Activated CD4-positive, alpha-beta memory T cell treated with anti-CD3 and anti-CD28 coated beads for 36 hours (primary cell): ENCODE measurements around the gene MECP2. TPM values are rescaled to one million over a fixed set of nuclear protein-coding genes. Genes with fewer than 3 reads are reported as not detected.
A peak's percentile ranks its signal among the peaks of the same experiment; 100 is the strongest.

Source experiments
- CTCF ChIA-PET: fragments of 350-600 bp; sonication (Branson Sonifier 250); formaldehyde crosslinking; loops from one replicate; lab custom pipeline; 2021; ENCODE audit warnings: antibody characterized with exemption, inconsistent platforms; lab: Charles Lee
- POLR2A ChIA-PET: fragments of 350-600 bp; sonication (Branson Sonifier 250); formaldehyde crosslinking; loops from one replicate; lab custom pipeline; 2021; ENCODE audit warnings: antibody characterized with exemption; lab: Charles Lee
- DNase-seq: peaks from one replicate; pipeline ENCODE4 v3.0.0-alpha.2; 2020
- H3K27ac Mint-ChIP-seq: one replicate; pipeline ENCODE4 v1.8.0; 2021; ENCODE audit warnings: mixed read lengths
- H3K27me3 Mint-ChIP-seq: one replicate; pipeline ENCODE4 v1.8.0; 2021; ENCODE audit warnings: mixed read lengths
- H3K36me3 Mint-ChIP-seq: one replicate; pipeline ENCODE4 v1.8.0; 2021; ENCODE audit warnings: mixed read lengths
- H3K4me1 Mint-ChIP-seq: one replicate; pipeline ENCODE4 v1.8.0; 2021; ENCODE audit warnings: low read depth, mixed read lengths
- H3K4me3 Mint-ChIP-seq: one replicate; pipeline ENCODE4 v1.8.0; 2021; ENCODE audit warnings: mild to moderate bottlenecking, mixed read lengths
- H3K9me3 Mint-ChIP-seq: one replicate; pipeline ENCODE4 v1.8.0; 2021; ENCODE audit warnings: mixed read lengths
- intact Hi-C: fragments of 100-400 bp; cut with micrococcal nuclease; formaldehyde crosslinking; loops from one replicate; pipeline ENCODE4 v1.15.1; 2023
- total RNA-seq, 2 experiments: library from RNA; stranded (reverse); gene quantifications; one replicate each; pipeline ENCODE4 v1.2.3, GENCODE V29; 2021

The MECP2 gene
- total RNA-seq, 2 experiments from 2014 or later, result 50.8 to 51.0 TPM

GRCh38 chrX:154113729-154114128 lies 16.2 kb upstream of the MECP2 start:
- POLR2A ChIA-PET, result no interaction called here
- Mint-ChIP-seq H3K27ac (no peak overlapping the region), H3K36me3 (no peaks in the 10 kb centered on the region), H3K4me1 (peaks cover 9% of the 10 kb centered on the region), H3K27me3 (no peaks in the 10 kb centered on the region), H3K4me3 (no peak overlapping the region), H3K9me3 (no peaks in the 10 kb centered on the region)
- DNase-seq, result no peak
- intact Hi-C loops, result no loop called here
- CTCF ChIA-PET, result no interaction called here

- intact Hi-C loops, result loop anchor here (5.0 to 10.0 kb wide), 4 partner anchors 41 to 279 kb away; partner anchors contain the start of genes ARHGAP4, EMD, HCFC1 and TMEM187
- Mint-ChIP-seq H3K4me1 (peaks cover 53% of the 10 kb centered on the region), H3K4me3 (peak overlapping the region; percentile 75), H3K9me3 (no peaks in the 10 kb centered on the region), H3K27me3 (no peaks in the 10 kb centered on the region), H3K27ac (peak overlapping the region; percentile 77), H3K36me3 (peaks cover 6% of the 10 kb centered on the region)
- POLR2A ChIA-PET, result interaction anchor here (1.5 to 2.1 kb wide), 2 partner anchors 25 to 37 kb away, joined by 4 to 7 read pairs; no protein-coding TSS in a partner anchor
- CTCF ChIA-PET, result interaction anchor here (0.9 to 2.4 kb wide), 2 partner anchors 85 to 210 kb away, joined by 3 to 7 read pairs; no protein-coding TSS in a partner anchor
- no peak for DNase-seq
Observed at GRCh38 chrX:154098551-154098950, 1.0 kb upstream of the MECP2 start.

GRCh38 chrX:154097003-154097588 lies 421 bp downstream of the MECP2 start:
- ChIA-PET POLR2A (interaction anchor here (1.2 to 1.5 kb wide), 3 partner anchors 38 to 126 kb away, joined by 3 to 4 read pairs (median 4); no protein-coding TSS in a partner anchor), CTCF (interaction anchor here (2.0 to 2.4 kb wide), 2 partner anchors 39 to 211 kb away, joined by 6 to 7 read pairs; no protein-coding TSS in a partner anchor)
- peaks cover 6% of the 10 kb centered on the region for H3K36me3 Mint-ChIP-seq
- H3K27me3 Mint-ChIP-seq, result no peaks in the 10 kb centered on the region
- H3K4me1 Mint-ChIP-seq, result peaks cover 63% of the 10 kb centered on the region
- peak overlapping the region; percentile 98 for H3K27ac Mint-ChIP-seq
- intact Hi-C loops, result loop anchor here (1.0 to 10.0 kb wide), 5 partner anchors 39 to 280 kb away; partner anchors contain the start of genes ARHGAP4, EMD, HCFC1 and TMEM187
- H3K4me3 Mint-ChIP-seq, result peak overlapping the region; percentile 98
- H3K9me3 Mint-ChIP-seq, result no peaks in the 10 kb centered on the region
- DNase-seq, result peak; percentile 69

- ChIA-PET CTCF (interaction anchor here (1.0 to 2.4 kb wide), 3 partner anchors 39 to 212 kb away, joined by 3 to 7 read pairs (median 6); no protein-coding TSS in a partner anchor), POLR2A (interaction anchor here (0.7 to 1.5 kb wide), 3 partner anchors 13 to 125 kb away, joined by 3 to 4 read pairs (median 3); no protein-coding TSS in a partner anchor)
- Mint-ChIP-seq H3K27ac (peak overlapping the region; percentile 98), H3K36me3 (peaks cover 6% of the 10 kb centered on the region), H3K4me1 (peaks cover 64% of the 10 kb centered on the region), H3K9me3 (no peaks in the 10 kb centered on the region), H3K4me3 (peak overlapping the region; percentile 98), H3K27me3 (no peaks in the 10 kb centered on the region)
- intact Hi-C loops, result loop anchor here (1.0 to 10.0 kb wide), 5 partner anchors 39 to 281 kb away; partner anchors contain the start of genes ARHGAP4, EMD, HCFC1 and TMEM187
- peak; percentile 39 for DNase-seq
Observed at GRCh38 chrX:154096140-154097002, 1.1 kb downstream of the MECP2 start.

- CTCF ChIA-PET, result interaction anchor here (1.4 to 2.0 kb wide), 2 partner anchors 41 to 81 kb away, joined by 3 to 6 read pairs; no protein-coding TSS in a partner anchor
- Mint-ChIP-seq H3K27me3 (no peaks in the 10 kb centered on the region), H3K4me1 (peaks cover 71% of the 10 kb centered on the region), H3K36me3 (peaks cover 15% of the 10 kb centered on the region), H3K27ac (peak overlapping the region; percentile 71), H3K9me3 (no peaks in the 10 kb centered on the region), H3K4me3 (peak overlapping the region; percentile 98)
- POLR2A ChIA-PET, result no interaction called here
- DNase-seq, result no peak
- intact Hi-C loops, result loop anchor here (5.0 to 10.0 kb wide), 5 partner anchors 38 to 282 kb away; partner anchors contain the start of genes ARHGAP4, EMD, HCFC1 and TMEM187
Observed at GRCh38 chrX:154094833-154095232, 2.7 kb downstream of the MECP2 start.

- Mint-ChIP-seq H3K4me1 (peaks cover 69% of the 10 kb centered on the region), H3K27ac (peak overlapping the region; percentile 64)
Observed at GRCh38 chrX:154093965-154094364, 3.6 kb downstream of the MECP2 start.

GRCh38 chrX:154092371-154092770 lies 5.1 kb downstream of the MECP2 start:
- Mint-ChIP-seq H3K36me3 (peaks cover 25% of the 10 kb centered on the region), H3K4me1 (peaks cover 65% of the 10 kb centered on the region), H3K27me3 (no peaks in the 10 kb centered on the region), H3K27ac (peak overlapping the region; percentile 83), H3K4me3 (peak overlapping the region; percentile 51), H3K9me3 (no peaks in the 10 kb centered on the region)
- DNase-seq, result no peak
- intact Hi-C loops, result loop anchor here (1.0 to 10.0 kb wide), 3 partner anchors 8 to 118 kb away; partner anchors contain the start of genes HCFC1 and TMEM187
- CTCF ChIA-PET, result interaction anchor here (0.8 to 1.7 kb wide), 6 partner anchors 29 to 282 kb away, joined by 3 to 8 read pairs (median 4); partner anchors contain the start of gene FLNA
- POLR2A ChIA-PET, result interaction anchor here (1.3 kb wide), 1 partner anchor 74 kb away, joined by 3 read pairs; no protein-coding TSS in a partner anchor

More at GRCh38 chrX:154093965-154094364, 3.6 kb downstream of the MECP2 start:
- H3K9me3 Mint-ChIP-seq, result no peaks in the 10 kb centered on the region
- no peaks in the 10 kb centered on the region for H3K27me3 Mint-ChIP-seq
- DNase-seq, result no peak
- POLR2A ChIA-PET, result no interaction called here
- intact Hi-C loops, result loop anchor here (5.0 to 10.0 kb wide), 2 partner anchors 72 to 119 kb away; partner anchors contain the start of genes HCFC1 and TMEM187
- peaks cover 19% of the 10 kb centered on the region for H3K36me3 Mint-ChIP-seq
- peak overlapping the region; percentile 98 for H3K4me3 Mint-ChIP-seq
- CTCF ChIA-PET, result no interaction called here

GRCh38 chrX:154091678-154092077 lies 5.8 kb downstream of the MECP2 start:
- H3K27me3 Mint-ChIP-seq, result no peaks in the 10 kb centered on the region
- H3K4me1 Mint-ChIP-seq, result peaks cover 65% of the 10 kb centered on the region
- ChIA-PET CTCF (interaction anchor here (0.5 to 1.7 kb wide), 4 partner anchors 28 to 78 kb away, joined by 3 to 8 read pairs (median 4); no protein-coding TSS in a partner anchor), POLR2A (interaction anchor here (1.3 kb wide), 1 partner anchor 73 kb away, joined by 3 read pairs; no protein-coding TSS in a partner anchor)
- intact Hi-C loops, result loop anchor here (1.0 to 10.0 kb wide), 3 partner anchors 7 to 117 kb away; partner anchors contain the start of genes HCFC1 and TMEM187
- peak overlapping the region; percentile 62 for H3K27ac Mint-ChIP-seq
- H3K36me3 Mint-ChIP-seq, result peaks cover 25% of the 10 kb centered on the region
- DNase-seq, result no peak
- no peak overlapping the region for H3K4me3 Mint-ChIP-seq
- no peaks in the 10 kb centered on the region for H3K9me3 Mint-ChIP-seq

- H3K4me1 Mint-ChIP-seq, result peaks cover 61% of the 10 kb centered on the region
- H3K27ac Mint-ChIP-seq, result peak overlapping the region; percentile 74
- H3K4me3 Mint-ChIP-seq, result no peak overlapping the region
- CTCF ChIA-PET, result interaction anchor here (0.7 kb wide), 1 partner anchor 8 kb away, joined by 3 read pairs; no protein-coding TSS in a partner anchor
- H3K27me3 Mint-ChIP-seq, result no peaks in the 10 kb centered on the region
- H3K9me3 Mint-ChIP-seq, result no peaks in the 10 kb centered on the region
- POLR2A ChIA-PET, result no interaction called here
- no peak for DNase-seq
- intact Hi-C loops, result loop anchor here (5.0 to 10.0 kb wide), 2 partner anchors 68 to 116 kb away; partner anchors contain the start of genes HCFC1 and TMEM187
- H3K36me3 Mint-ChIP-seq, result peaks cover 18% of the 10 kb centered on the region
Observed at GRCh38 chrX:154090731-154091130, 6.8 kb downstream of the MECP2 start.

- H3K4me1 Mint-ChIP-seq, result peaks cover 39% of the 10 kb centered on the region
- H3K9me3 Mint-ChIP-seq, result no peaks in the 10 kb centered on the region
- no peak overlapping the region for H3K4me3 Mint-ChIP-seq
- H3K27me3 Mint-ChIP-seq, result no peaks in the 10 kb centered on the region
- POLR2A ChIA-PET, result no interaction called here
- intact Hi-C loops, result loop anchor here (1.0 kb wide), 1 partner anchor 8 kb away; no protein-coding TSS in a partner anchor
- DNase-seq, result no peak
- H3K36me3 Mint-ChIP-seq, result peaks cover 23% of the 10 kb centered on the region
- H3K27ac Mint-ChIP-seq, result peak overlapping the region; percentile 78
- CTCF ChIA-PET, result no interaction called here
Observed at GRCh38 chrX:154084449-154085300, 12.8 kb downstream of the MECP2 start.
